Measurements from ENCODE around the gene CD8A.

GRCh38 chr2:86770816-86771301, 19.9 kb downstream of the CD8A start:
- TF ChIP-seq POLR2A (IDR thresholded peaks at IDR 0.05): no peak
- TF ChIP-seq CTCF (IDR thresholded peaks at IDR 0.05): no peak
- TF ChIP-seq POLR2AphosphoS5 (IDR thresholded peaks at IDR 0.05): no peak
- no peak for TF ChIP-seq EP300 (IDR thresholded peaks at IDR 0.05)

All from stomach (tissue), 4 donors.